EL (cell line): Measurements from ENCODE around the gene SHISAL2A.

Experiments
- DNase-seq: peaks from one replicate; pipeline ENCODE4 v3.0.0-alpha.2; 2016

The SHISAL2A gene

DNA sequence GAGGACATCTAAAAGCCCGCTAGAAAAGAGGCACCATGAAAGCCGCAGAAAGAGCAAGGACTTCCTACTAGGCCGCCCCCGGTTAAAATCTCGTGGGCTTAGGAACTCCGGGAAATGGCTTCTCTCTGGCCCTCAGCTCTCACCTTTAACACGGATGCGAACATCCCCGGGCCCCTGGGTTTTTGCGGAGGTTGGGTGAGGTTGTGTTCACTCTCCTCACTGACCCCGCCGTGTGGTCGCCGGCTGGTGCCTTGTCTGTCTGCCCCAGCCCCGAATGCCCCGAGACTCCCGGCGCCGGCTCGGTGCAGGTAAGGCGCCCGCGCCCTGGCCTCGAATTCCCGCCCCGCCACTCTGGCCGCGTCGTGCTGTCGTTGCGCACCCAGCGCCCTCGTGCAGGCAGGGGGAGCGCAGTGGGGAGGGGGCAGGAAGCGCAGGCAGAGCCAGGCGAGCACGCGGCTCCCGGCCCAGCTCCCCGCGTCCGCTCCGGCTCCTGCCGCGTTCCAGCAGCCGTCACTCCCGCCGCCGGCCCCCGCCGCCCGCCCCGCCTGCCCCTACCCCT lies at the start of gene SHISAL2A:
Gene SHISAL2A (plus strand): TSS at position 437 of the 559 bp plus-strand sequence. CDS start 326 bp downstream, outside the sequence.
- DNase-seq = peak; percentile 29

DNA sequence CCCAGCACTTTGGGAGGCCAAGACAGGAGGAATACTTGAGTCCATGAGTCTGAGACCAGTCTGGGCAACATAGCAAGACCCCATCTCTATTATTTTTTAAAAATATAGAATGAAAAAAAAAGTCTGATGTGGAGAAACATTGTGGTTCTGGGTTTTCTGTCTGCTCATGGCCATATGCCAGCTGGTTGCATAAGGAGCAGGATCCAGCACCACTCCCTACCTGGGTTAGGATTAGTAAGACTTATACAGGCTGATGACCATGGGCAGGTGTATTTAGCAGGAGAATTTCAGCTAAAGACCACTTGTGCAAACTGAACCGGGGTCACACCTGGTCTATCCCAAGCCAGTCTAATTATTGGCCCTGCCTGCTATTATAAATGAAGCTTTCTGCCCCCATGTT lies 47.5 kb upstream of the SHISAL2A start:
- DNase-seq = no peak

DNA sequence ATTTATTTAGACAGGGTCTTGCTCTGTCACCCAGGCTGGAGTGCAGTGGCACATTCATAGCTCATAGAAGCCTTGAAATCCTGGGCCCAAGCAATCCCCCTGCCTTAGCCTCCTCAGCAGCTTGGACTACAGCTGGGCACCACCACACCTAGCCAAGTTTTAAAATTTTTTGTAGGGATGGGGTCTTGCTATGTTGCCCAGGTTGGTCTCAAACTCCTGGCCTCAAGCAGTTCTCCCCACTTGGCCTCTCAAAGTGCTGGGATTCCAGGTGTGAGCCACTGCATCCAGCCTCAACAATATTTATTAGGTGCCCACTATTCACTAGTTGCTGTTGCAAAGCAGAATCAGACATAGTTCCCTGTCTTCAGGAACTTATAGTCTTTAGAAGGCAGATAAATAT lies 44.9 kb upstream of the SHISAL2A start:
- no peak for DNase-seq

DNA sequence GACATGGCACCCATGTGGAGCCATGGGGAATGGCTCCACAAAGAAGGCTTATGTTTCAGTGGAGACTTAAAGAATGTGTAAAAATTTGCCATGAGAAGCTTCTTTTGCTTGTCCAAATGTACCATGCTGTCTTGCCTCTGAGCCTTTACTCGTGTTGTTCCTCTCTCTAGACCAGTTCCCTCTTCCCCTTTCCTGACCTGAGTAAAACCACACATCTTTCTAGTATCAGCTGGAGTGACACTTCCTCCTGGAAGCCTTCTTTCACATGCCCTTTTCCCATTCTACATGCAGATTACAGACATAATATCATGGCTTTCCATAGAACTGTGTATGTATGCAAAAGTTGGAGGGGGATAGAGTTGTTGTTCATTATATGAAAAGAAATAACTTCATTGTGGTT lies 44.4 kb upstream of the SHISAL2A start:
- no peak for DNase-seq

DNA sequence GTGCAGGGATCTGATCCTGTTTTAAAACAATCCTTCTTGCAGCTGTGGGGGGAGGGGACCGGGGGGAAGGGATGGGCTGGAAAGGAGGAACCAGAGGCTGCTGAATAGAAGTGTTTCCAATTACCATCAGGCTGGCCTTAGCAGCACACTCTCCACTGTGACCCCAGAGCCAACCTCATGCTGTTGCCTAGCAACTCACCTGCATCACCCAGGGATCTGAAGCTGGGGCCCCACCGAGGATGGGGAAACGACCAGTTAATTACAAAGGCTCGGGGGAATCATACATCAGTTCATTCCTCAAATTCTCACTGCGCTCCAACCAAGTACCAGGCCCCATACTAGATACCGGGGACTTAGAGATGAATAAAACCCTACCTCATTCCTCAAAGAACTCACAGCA lies 42.7 kb upstream of the SHISAL2A start:
- no peak for DNase-seq

DNA sequence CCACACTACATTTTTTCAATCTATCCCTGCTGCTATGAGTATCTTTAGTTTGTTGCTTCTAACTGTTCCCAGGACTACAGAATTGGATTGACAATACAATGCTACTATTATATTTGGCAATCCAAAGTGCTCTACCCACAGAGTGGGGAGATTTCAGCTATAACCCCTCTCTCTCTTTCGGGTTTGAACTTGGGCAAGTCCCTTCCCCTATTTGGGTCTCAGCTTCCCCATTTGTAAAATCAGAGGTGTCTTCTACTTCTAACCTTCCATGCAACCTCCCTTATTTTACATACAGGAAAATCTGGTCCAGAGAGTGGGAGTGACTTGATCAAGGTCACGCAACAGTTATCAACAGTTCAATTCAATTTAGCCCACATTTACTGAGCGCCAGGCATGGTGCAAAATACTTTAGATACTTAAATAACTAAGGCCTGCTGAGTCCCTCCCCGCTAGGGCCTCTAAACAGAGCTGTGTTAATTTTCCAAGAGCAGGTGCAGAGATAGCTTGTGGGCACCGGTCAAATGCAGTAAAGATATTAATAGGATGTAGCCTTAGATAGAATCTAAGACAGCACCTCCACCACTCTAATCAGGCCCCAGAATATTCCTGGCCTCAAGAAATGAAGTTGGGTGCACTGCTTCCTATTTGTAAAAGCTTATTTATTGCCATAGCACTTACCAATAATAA lies 40.2 kb upstream of the SHISAL2A start:
- no peak for DNase-seq

DNA sequence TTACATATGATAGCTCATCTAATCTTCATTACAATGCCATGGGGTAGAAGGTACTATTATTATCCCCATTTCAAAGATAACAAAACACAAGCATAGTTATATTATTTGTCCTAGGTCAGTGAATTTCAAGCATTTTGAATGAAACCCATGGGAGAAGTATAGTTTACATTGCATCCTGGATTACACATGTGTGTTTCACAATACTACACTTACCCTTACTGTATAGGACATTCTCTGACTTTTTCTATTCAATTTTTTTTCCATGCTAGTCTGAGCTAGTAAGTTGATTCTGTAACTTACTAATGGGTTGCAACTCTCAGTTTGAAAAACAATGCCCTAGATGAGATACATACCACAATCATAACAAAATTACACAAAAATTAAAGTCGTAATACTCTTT lies 39.5 kb upstream of the SHISAL2A start:
- no peak for DNase-seq

DNA sequence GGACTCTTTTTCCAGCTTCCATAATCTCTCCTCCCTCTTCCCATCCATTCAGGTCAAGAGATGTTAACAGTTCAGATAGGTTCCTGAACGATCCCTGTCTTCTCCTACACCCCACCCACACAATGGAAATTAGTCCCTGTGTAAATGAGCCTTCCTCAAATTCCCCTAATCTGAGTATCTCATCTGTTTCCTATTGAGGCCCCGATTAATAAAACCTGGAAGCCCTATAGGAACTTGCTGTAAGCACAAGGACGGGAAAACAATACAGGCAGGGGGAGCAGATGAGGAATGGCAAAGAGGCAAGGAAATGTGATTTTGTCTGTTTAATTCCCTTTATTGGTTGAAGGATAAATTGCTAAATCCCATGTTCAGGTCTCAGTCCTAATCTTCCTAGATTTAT lies 37.9 kb upstream of the SHISAL2A start:
- DNase-seq = no peak

DNA sequence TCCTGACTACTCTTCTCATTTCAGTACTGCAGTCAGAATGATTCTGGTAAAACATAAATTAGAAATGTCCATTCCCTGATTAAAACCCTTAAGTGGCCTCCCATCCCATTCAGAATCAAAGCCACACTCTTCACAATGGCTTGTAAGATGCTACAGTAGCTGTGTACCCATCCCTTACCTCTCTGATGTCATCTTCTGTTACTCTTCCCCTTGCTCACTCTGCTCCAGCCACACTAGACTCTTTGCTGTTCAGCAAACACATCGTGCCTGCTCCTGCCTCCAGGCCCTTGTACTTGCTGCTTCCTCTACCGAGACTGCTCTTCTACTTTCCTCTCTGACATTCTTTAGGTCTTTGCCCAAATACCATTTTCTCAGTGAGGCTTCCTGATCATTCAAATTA lies 35.1 kb upstream of the SHISAL2A start:
- DNase-seq = no peak

DNA sequence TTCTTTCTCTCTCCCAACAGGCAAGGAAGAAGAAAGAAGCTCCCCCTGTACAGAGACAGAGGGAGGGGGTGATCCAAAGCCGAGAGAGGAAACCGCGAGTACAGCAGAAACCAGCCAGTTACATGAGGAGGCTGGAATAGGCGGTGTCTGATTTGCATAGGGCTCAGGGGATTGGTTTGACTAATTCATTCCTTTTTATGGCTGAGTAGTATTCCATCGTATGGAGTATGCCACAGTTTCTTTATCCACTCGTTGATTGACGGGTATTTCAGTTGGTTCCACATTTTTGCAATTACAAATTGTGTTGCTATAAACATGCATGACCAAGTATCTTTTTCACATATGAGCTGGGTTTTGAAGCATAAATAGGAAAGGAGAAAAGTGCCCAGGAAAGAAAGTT lies 34.2 kb upstream of the SHISAL2A start:
- DNase-seq = no peak

DNA sequence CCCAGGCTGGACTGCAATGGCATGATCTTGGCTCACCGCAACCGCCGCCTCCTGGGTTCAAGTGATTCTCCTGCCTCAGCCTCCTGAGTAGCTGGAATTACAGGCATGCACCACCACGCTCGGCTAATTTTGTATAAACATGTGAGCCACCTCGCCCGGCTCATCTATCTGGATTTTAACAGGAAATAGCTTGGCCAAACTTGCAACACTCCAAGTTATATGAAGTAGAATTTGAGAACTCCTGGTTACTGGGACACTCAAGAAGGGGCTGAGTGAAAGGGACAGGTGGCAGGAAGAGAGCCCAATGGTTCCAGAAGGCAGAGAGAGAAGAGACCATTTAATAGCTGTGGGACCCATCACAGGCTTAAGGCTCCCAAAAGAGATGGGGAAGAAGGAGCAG lies 33.7 kb upstream of the SHISAL2A start:
- no peak for DNase-seq

DNA sequence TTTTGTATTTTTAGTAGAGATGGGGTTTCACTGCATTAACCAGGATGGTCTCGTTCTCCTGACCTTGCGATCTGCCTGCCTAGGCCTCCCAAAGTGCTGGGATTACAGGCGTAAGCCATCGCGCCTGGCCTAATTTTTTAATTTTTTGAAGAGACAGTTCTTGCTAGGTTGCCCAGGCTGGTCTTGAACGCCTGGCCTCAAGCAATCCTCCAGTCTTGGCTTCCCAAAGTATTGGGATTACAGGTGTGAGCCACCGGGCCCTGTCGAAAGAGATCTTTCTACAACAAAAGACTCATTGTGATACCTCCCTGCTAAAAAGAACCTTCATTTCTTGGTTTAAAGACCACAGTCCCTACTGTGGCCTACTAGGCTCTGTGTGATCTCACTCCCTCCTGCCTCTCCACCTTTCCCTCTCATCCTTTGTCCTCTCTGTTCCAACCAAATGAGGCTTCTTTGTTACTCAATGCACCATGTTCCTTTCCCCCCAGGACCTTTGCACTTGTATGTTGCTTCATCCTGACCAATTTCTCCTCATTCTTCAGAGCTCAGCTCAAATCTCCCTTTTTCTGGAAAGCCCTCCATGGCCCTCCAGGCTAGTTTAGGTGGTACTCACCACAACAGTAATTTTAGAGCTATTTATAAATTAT lies 32.3 kb upstream of the SHISAL2A start:
- DNase-seq = no peak

DNA sequence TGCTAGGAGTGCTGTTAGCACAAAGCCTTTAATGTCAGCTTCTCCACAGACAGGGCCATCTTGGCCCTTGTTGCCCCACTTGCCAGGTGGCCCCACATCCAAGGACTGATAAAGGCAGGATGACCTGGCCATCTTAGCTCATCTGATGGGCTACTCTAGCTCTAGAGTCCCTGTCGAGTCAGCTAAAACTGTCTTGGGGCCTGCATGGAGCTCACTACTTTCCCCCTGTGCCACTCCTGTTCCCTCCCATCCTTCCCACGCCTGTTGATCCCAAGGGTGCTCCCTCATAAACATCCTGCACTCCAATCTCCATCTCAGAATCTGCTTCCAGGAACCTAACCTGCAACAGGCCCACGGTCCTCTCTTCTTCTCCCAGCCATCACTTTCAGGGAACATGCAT lies 31.4 kb upstream of the SHISAL2A start:
- DNase-seq = no peak

DNA sequence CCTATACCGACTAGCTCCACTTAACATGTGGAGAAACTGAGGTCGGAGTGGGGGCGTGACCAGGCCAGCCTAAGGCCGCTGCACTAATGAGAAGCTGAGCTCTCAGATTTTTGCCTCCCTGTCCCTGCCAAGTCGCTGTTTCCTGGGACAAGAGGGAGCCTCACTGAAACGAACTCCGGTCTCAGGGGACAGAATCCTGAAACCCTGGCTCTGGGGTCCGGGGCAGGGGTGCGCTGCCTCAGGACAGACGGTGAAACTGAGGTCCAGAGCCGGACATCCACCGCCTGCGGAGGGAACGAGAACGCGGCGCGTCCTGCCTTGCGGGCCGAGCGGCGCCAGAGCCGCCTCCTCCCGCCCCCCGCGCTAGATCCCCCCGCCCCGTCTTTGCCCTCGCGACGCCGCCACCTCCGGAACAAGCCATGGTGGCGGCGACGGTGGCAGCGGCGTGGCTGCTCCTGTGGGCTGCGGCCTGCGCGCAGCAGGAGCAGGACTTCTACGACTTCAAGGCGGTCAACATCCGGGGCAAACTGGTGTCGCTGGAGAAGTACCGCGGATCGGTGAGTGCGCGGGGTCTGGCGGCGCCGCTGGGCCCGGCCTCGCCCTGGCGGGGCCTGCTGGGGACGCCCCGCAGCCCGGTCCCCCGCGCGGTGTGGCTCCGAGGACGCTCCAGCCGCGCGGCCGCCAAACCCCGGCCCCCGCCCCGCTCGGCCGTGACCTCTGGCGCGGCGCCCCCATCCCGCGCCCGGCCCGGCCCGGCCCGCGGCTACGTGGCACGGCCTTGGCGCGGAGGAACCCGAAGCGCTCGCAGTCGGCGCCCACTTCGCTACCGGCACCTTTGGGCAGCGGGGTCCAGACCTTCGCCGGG lies 30.7 kb upstream of the SHISAL2A start, which contains the start of gene GPX7:
Gene GPX7 (plus strand): TSS at position 381 of the 865 bp plus-strand sequence. CDS start 39 bp downstream, at position 420.
- DNase-seq = peak; percentile 56

DNA sequence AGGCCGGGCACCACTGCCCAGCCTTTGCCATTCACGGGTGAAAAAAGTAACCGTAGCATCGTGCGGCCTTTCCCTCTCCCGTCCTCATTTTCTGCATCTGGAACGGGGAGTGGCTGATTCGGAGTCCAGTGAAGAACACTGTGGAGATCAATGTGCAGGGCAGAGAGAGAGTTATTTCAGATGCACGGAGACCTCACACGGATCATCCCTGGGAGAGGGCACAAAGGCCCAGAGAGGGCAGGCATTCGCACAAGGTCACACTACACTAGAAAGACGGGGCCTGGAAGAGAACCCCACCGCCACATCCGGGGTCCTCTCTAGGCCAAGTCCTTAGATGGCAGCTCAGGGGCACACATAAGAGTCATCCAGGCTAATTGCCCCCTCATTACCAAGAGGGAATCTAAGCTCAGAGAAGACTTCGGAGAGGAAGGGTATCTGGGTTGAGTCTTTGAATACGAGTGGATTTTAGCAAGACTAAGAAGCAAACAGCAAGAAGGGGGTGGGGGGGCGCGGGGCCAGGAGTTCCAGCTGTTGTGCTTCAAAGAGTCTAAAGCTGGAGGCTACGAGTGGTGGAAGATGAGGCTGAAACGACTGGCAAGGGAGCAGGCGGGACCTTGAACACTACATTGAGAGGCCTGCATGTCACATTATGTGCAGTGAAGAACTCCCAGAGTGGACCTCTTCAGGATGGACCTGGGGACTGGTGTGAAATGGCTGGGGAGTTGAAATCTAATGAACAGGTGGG lies 29.9 kb upstream of the SHISAL2A start:
- DNase-seq = peak; percentile 21

DNA sequence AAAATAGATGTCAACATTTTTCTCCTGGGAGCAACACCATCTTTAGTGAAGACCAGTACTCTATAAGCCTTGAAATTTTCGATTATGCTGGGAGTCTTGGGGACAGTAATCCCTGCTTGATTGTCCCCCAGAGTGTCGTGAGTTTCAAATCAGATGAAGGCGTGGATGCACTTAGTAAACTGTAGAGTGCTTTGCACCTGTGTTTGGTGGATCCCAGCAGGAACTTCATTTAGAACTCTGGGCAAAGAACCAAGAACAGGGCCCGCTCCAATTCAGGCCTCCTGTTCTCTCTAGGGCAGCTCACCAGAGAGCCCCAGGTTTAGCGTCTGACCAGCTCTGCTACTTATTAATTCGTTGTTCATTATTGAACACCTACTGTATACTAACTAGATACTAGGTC lies 29.3 kb upstream of the SHISAL2A start:
- no peak for DNase-seq

DNA sequence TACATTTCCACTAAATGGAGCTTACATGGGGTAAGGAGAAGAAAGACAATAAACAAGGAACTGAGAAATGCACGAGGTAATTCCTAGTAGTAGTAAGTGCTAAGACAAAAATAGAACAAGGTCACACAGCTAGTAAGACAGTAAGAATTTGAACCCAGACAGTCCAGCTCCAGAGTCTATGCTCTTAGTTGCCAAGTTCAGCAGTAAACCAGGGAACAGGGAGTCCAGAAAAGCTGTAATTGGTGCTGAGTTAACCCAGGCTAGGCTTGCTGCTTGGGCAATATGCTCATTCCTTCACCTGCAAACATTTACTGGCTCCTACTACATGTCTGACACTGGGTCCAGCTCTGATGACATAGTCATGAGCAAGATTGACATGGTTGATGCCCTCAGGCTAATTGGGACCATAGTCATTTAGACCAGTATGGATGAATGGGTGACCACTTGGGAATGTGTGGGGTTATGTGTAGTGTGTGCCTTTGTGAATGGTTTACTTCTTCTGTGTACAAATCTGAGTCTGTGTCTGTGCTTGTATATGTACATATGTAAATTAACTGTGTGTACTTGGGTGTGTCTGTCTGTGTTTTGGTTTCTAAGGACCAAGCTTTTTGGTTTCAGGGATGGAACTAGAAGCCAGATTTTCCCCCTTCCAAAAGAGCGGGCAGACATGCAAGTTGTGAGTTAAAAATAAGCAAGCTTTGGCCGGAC lies 28.8 kb upstream of the SHISAL2A start:
- DNase-seq = peak; percentile 53

DNA sequence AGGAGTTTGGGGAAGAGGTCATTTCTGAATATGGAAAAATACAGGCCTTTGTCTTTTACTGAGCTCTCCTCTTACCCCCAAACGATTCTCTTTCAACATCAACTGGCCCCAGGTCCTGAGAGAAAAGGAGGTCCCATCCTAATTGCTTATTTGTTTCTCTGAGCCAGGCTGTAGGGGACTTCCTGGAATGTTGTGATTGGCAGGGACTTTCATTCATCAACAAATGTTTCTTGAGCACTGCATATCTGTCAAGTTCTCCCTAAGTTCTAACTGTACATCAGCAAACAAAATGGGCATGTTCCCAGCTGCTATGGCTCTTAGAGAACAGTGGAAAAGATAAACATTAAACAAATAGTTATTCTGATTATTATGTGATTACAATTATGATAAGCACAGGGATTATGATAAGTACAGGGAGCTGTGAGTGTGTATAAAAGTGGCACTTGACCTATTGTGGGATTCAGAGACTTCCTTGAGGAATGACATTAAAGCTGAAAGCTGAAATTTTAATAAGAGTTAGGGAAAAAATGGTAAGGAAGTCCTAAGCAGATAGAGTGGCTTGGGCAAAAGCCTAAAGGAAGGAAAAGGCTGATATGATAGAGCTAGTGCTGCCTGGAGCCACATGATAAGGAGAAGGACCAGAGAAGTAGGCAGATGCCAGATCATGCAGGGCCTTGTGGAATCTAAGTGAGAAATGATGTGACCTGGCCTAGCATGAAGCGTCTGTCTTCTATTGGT lies 19.2 kb upstream of the SHISAL2A start:
- DNase-seq = no peak

DNA sequence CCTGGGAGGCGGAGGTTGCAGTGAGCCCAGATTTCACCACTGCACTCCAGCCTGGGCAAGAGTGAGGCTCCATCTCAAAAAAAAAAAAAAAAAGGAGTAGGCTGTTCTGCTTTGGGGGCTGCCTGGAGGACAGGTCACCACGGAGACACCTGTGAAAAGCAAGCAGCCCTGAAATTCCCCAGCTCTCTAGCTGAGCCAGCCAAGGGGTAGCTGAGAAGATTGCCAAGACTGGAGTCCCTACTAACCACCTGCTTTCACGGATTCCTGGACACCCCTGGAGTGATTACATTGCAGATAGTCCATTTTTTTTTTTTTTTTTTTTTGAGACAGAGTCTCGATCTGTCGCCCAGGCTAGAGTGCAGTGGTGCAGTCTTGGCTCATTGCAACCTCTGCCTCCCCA lies 18.3 kb upstream of the SHISAL2A start:
- no peak for DNase-seq

DNA sequence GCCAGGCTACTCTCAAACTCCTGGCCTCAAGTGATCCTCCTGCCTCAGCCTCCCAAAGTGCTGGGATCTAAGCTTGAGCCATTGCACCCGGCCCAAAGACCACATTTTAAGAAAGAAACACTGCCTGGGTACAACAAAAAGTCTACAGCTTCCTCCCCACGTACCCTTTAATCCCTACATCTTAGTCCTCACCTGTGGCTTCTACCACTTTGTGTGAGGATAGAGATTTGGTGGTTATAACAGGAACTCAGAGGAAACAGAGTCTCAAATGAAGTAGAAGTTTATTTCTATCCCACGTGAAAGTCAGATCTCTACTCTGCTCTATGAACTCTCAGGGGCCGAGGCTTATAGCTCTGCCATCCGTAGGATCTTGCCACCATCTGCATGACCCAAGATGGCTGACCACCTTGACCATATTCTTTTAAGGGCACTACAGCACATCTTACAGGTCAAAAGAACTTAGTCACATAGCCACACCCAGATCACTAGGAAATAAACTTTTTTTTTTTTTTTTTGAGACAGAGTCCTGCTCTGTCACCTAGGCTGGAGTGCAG lies 17.4 kb upstream of the SHISAL2A start:
- no peak for DNase-seq

DNA sequence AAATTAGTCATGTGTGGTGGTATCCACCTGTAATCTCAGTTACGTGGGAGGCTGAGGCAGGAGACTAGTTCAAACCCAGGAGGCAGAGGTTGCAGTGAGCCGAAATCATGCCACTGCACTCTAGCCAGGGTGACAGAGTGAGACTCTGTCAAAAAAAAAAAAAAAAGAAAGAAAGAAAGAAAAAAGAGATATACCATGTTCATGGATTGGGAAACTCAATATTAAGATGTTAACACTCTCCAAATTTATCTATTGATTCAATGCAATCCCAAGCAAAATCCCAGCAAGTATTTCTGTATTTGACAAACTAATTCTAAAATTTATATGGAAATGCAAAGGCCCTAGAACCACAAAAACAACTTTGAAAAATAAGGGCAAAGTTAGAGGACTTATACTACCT lies 11.0 kb upstream of the SHISAL2A start:
- DNase-seq = no peak
